Kasumi-1 (cell line): ENCODE measurements around the gene UNC119.

Experiments
- DNase-seq, 2 experiments: peaks; one replicate each; lab custom pipeline; 2025; lab: John Stamatoyannopoulos, UW

The UNC119 gene

DNA sequence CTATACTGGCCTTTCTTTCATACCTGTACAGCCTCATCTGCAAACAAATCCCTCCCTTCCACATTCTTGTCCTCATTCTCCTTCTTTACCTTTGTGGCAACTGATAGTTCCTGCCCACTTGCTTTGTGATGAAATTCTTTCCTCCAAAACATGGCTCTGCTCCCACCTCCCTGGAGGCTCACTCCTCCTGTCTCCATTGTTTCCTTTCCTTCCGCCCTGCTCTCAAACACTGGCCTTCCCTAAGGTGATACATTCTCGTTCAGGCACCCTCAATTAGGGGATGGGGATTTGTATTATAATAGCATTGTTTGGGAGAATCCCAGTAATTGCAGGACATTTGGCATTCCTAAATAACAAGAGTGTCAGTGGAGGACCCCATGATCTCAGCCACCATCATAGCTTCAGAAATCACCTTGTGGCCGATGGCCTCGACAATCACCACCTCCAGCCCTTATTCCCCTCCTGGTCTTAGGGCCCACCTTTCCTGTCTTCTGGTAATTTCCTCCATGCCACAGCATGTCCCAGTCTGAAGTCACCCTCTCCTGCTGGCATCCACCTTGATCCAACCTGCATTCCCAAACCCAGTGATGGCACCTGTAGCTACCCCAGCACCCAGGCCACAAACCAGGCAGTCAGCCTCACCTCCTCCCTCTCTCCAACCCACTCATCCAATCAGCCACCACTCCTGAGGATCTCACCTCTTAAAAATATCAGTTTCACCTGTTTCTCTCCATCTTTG, 7.9 kb downstream of the UNC119 start:
- DNase-seq, result no peak

DNA sequence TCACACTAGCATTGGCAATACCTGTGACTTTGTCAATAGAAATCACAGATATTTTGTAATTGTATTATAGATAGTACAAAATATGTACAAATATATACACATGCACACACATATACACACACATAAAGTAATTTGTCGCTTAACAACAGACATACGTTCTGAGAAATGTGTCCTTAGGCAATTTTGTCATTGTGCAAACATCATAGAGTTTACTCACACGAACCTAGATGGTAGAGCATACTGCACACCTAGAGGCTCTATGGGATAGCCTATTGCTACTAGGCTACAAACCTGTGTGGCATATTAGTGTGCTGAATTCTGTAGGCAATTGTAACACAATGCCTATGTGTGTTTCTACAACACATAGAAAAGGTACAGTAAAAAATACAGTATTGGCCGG, 11.0 kb downstream of the UNC119 start:
- DNase-seq, result no peak

DNA sequence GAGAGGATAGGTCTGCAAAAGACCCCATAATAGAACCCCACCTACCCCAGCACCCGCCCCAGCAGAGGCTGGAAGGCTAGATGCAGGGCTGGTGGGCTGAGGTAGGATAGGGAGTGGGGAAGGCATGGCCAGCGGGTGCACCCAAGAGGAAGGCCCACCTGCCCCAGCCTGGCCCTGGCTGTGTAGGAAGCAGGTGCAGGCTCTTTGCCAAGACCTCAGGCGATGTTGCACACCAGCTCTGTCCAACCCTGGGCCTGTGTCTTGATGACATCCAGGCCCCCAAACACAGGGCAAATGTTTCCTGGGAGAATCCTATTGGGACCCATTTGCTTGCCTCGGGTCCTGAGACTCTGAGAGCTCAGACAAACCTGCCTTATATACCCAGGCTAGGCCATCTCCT, 12.2 kb downstream of the UNC119 start:
- DNase-seq, result no peak

DNA sequence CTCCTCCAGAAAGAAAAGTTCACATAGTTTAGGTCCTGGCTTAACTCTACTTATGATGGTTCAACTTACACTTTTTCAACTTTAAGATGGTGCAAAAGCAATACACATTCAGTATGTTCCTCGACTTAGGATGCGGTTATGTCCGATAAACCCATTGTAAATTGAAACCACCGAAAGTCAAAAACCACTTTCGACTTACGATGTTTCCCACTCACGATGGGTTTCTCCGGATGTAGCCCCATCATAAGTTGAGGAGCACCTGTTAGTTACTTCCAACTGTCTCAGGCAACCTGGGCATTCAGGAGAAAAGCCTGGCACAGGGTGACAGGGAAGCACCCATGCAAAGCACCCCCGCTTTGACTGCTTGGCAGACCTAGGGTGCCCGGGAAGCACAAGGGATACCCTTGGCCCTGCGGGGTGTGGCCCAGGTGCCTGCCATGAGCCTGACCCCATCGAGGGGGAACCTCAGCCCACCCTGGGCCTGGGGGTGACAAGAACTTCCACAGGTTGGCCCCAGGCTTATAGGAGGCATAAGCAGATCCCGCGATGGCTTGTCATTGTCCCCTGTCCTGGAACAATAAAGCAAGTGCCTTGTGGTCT, 14.0 kb downstream of the UNC119 start:
- no peak for DNase-seq

DNA sequence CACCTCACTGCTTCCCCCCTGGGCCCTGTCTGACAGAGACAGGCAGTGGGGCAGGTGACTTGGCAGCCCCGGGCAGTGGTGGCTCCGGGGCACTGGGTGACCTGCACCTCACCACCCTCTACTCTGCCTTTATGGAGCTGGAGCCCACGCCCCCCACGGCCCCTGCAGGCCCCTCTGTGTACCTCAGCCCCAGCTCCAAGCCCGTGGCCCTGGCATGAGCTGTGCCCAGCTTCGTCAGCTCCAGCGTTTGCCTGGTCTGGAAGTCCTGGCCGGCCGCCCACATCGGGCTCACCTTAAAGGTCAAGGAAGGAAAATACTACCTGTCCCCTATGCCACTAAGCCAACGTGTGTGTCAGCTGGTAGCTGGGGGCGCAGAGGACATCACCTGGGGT, 15.2 kb downstream of the UNC119 start:
- no peak for DNase-seq

DNA sequence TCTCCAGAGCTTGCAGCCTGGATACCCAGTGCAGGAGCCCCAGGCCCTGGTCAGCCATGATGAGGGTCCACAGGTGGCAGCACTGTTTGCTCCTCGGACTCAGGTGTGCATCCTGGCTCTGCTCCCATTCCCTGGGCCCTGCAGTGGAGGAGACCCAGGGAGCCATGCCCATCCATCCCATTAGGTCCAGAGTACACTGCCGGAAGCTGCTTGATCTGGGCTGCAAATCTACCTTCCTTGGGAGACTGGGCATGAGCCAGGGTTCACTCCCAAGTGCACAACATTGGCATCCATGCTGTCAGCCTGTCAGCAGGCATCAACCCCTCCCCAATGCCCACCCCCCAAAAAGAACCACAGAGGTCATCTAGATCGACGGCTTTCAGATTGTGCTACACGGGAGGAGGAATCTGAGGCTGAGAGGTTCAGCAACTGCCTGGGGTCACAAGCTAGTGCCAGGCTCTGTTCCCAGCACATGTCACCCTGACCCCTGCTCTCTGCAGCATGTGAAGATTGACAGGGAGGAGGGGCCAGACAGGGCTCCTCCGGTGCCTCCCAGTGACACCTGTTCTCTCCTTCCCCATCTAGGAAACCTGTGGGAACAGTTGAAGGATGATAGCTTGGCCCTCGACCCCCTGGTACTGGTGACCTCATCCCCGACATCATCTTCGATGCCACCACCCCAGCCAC, 15.7 kb downstream of the UNC119 start:
- DNase-seq, result no peak

DNA sequence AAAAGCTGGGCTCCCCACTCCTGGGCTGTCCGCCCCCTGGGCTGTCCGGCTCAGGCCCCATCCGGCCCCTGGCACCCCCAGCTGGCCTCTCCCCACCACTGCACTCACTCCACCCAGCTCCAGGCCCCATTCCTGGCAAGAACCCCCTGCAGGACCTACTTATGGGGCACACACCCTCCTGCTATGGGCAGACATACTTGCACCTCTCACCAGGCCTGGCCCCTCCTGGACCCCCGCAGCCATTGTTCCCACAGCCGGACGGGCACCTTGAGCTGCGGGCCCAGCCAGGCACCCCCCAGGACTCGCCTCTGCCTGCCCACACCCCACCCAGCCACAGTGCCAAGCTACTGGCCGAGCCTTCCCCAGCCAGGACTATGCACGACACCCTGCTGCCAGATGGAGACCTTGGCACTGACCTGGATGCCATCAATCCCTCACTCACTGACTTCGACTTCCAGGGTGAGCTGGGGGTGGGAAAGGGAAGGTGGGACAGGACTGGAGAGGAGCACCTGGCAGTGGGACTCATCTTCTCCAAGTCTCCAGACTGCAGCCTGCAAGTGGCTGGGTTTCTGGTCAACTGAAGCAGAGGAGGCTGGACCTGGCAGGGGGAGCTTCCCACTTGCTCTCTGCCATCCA, 17.6 kb downstream of the UNC119 start:
- no peak for DNase-seq

DNA sequence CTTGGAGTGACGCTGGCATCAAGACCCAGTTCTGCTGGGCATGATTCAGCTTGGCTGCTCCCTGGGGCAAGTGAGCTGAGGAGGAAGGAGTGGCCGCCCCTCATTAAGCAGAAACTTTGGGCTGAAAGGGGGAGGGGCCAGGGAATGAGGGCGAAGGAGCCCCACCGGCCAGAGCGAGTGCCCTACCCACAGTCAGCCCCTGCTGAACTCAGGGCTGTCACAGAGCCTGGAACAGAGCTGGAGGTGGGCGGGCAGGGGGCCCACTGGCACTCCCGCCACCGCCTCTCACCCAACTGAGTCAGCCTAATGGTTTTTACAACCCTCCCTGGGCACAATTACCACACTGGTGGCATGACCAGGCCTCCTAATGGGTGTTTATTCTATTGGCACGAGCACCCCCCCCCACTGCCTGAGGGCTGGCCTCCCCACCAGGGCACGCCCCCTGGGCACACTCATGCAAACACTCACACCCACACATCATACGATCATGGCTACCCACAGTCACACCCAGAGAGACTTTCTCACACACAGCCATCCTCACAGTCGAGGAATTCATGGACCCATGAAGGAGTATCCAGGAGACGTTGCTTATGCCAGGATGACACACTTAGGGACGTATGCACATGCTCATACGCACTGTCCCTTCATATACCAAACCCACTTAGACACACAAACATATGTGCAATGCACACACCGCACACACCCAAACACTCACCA, 19.2 kb downstream of the UNC119 start:
- no peak for DNase-seq

DNA sequence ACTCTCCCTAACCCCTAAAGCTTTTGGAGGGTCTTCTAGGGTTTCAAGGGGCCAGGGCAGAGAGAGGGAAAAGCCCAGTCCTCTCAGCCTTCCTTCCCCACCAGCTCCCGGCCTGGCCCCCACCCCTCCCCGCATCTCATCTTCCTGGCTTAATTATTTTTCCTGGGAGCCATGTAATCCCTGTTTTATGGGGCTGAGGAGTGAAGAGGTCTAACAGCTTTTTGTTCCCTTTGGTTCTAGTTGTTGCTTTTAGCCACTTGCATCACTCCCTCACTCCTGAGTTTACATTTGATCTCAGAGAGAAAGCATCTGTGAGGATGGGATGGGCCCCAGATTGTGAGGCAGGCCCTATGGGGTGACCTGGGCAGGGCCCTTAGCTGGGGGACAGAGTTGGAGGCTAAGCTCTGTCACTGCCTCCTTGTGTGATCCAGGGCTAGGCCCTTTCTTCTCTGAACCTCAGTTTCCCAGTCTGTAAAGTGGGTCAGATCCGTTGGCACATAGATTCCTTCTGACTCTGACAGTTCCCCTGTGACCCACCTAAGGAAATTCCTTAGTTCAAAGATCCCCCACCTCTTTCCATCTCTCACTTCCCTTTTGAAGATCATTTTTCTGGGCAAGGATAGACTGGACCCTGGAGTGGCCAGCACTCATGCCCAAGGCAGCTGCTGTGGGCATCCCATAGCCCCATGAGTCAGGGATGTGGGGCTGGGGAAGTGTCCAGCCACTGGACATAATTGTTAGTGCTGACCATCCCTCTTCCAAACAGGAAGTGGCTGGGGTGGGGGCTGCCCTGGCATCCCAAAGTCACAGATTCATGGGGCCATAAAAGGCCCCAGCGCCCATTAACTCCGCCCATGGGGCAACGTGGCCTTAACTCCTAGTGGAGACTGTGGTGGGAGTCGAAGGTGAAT, 20.1 kb downstream of the UNC119 start:
- DNase-seq, result no peak

DNA sequence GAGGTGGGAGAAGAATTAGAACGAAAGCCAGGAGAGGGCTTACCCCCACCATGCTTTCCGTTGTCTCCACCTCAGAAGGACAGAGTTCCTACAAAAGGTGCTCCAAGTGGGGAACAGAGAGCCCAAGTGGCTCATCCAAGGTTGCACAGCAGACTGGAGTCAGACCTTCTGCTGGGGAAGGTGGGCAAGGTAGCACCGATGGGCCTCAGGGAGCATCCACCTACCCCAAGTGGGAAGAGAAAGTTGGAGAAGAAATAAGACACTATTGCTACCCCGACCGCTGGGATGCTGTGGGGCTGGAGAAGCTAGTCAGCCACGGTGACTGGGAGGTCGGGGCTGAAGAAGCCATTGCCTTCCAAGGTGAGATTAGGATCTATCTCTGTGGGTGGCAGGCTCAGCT, 21.5 kb downstream of the UNC119 start:
- no peak for DNase-seq

DNA sequence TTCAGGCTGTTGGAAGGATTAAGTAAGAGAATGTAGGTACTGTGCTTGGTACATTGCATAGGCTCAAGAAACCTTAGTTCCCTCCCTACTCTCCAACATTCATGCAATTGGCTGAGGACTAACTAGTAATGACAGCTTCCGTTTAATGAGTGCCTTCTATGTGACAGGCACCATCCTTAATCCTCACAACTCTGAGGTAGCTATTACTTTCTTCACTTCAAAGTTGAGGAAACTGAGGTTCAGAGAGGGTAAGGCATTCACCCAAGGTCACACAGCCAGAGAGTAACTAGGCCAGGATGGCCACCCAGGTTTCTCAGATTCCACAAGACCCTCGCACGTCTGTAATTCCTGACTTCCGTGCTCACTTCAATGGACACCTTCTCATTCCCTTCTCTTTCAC, 22.2 kb downstream of the UNC119 start:
- DNase-seq, result no peak

DNA sequence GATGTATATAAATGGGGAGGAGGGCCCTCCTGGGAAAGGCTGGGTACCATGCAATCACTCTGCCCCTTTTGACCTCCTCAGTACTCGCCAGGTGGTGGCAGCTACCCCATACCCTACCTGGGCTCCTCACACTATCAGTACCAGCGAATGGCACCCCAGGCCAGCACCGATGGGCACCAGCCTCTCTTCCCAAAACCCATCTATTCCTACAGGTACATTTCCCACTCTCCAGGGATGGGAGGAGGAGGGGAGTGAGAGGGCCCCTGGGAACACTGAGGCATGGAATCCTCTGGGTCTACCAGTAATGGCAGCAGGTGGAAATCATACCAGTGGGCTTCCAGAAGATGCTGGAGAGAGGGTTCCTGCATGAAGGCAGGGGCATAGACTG, 23.4 kb downstream of the UNC119 start:
- DNase-seq, result no peak

DNA sequence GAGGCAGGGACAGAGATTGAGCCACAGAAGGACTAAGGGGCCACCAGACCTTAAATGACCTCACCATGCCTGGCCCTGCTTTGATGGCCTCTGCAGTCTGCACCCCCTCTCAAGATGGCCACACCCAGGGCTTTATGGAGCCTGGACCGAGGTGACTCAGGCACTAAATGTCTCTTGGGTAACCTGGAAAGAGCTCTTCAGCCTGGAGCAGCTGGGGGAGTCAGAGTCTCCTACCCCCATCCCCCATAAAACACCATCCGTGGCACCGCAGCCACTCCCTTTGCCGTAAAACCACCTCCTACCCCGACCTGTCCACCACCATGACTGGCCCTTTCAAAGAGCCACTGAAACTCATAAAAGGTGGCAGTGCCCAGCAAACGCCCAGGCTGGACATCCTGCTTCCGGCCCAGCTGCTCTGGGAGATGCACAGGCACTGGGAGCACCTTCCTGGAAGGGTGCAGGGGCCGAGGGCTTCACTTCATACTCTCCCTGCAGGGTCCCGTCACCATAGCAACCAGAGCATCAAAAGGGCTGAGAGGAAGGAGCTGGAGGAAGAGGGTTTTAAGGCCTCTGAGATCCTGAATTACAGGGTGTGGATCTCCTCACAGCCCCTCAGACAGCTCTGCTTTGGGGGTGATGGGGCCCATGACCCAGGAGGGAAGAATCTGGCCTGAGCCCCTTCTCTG, 24.0 kb downstream of the UNC119 start:
- no peak for DNase-seq

DNA sequence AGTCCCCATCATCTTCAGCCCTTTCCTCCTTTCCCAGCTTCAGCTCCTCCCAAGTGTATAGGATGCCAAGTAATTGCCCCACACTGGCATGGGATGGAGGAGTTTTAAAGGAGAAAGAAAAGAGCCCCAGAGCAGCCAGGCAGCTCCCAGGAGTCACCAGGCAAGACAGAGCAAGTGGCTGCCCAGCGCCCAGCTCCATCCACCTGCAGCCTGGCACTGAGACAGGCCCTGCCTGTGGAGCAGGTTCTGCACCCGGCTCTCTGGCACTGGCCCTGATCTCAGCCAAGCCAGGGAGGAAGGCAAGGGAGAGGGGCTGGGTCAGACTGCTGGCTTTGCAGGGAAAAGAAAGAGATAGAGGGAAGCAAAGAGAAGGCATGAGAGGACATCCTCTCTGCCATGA, 24.6 kb downstream of the UNC119 start:
- DNase-seq, result no peak

DNA sequence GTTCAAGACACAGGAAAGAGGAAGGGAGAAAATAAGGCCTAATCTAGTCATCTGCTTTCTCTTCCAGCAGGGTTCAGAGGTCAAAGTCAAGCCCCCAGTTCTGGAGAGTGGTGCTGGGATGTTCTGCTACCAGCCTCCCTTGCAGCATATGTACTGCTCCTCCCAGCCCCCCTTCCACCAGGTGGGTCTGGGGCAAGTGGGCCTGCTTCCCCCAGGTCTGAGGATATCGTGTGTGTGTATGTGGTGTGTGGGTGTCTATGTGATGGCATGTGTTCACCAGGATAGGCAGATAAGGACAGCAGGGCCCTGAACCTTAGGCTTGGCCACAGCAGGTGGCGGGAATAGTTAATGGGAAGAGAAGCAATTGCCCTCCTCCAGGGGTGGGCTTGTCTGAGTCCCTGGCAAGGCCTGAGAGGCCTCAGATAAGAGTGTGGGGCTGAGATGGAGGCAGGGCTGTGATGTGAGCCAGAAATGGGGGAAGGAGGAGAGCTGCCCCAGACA, 25.2 kb downstream of the UNC119 start:
- no peak for DNase-seq

DNA sequence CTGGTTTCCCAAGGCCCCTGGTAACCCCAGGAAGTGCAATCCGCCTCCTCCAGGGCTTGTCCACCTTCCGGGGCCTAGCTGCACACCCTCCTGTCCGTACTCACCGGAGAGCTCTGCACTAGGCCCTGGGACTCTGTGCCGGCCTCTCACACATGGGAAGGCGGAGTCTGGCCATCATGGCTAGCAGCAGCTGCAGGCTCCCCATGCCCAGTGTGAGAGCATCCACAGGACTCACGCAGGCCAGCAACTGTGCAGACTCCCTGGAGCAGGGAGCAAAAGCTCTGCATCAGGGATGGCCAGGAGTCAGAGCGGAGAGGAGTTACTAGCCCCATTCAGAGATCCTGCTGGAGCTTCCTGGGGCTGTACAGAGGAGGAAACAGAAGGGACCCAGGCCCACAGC, 26.0 kb downstream of the UNC119 start:
- DNase-seq, result no peak

DNA sequence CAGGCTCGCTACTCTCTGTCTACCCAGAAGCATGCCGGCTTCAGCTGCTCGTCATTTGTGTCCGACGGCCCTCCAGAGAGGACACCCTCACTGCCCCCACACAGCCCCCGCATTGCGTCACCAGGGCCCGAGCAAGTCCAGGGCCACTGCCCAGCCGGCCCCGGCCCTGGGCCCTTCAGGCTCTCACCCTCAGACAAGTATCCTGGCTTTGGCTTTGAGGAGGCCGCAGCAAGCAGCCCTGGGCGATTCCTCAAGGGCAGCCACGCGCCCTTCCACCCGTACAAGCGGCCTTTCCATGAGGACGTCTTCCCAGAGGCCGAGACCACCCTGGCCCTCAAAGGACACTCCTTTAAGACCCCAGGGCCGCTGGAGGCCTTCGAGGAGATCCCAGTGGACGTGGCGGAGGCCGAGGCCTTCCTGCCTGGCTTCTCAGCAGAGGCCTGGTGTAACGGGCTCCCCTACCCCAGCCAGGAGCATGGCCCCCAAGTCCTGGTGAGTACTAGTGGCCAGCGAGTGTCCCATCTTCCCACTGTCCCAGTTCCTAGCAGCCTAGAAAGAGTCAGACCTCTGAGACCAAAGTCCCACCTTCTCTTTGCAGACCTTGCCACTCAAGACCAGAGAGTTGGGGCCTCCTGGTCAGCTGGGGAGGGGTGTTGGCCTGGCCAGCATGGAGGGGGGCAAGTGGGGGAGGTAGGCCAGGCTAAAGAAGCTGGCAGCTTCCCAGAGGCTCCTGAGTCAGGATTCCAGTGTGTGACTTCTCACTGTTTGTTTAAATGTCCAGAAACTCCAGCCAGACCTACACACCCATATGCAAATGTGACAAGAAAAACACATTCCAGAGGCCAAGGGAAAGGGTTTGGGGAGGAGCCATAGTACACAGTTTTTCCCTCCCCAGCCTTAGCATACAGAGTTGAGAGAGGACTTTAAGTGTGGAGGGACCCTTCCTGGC, 27.7 kb downstream of the UNC119 start:
- DNase-seq, result no peak

DNA sequence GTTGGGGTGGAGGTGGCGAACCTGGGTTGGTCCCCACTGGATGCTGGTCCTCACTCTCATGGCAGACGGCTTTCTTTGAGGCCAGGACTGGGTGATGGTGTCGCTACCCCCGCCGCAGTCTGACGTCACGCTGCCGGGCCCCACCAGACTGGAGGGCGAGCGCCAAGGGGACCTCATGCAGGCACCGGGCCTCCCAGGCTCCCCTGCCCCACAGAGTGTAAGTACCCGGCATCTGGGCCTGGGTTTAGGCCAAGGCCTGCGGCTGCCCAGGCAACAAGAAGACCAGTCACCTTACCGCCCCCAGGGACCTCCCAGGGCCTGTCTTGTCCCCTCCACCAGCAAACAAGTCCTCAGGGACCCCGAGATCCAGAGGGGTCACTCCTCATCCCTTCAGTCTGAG, 28.5 kb downstream of the UNC119 start:
- no peak for DNase-seq

DNA sequence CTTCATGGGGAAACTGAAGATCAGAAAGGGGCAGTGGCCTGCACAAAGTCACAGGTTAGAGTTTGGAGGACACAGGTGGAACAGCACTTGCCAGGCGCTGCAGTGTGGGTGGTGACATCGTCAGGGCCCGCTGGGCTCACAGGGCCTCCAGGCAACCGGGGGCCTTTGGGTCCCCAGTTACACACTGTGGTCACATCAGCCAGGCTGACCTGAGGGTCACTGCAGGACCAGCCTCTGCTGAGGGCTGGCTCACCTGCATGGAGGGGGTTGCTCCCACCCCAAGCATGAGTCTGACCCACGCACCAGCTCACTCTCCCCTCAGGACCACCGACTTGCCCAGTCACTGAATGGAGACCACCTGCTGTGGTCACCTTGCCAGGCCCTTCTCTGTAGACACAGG, 29.2 kb downstream of the UNC119 start:
- no peak for DNase-seq
